CD4-positive, alpha-beta T cell treated with Interferon gamma for 1 hour (primary cell): ENCODE data around the gene CTNND2.
"Not testable (repeated sequence)": the region's sequence is repeated elsewhere in the genome, so short reads cannot be mapped to it uniquely, and the experiment has no call there.

Source experiments
- DNase-seq: peaks from one replicate; pipeline ENCODE4 v3.0.0-alpha.2; 2020

Gene CTNND2

GRCh38 chr5:11152368-11152767, 751.9 kb downstream of the CTNND2 start:
- no peak for DNase-seq

- DNase-seq, result no peak
Measured at GRCh38 chr5:11150976-11151375, 753.3 kb downstream of the CTNND2 start.

GRCh38 chr5:11148810-11149539, 755.3 kb downstream of the CTNND2 start:
- no peak for DNase-seq

- DNase-seq, result no peak
Measured at GRCh38 chr5:11146171-11146570, 758.1 kb downstream of the CTNND2 start.

GRCh38 chr5:11143456-11144267, 760.6 kb downstream of the CTNND2 start:
- peak; percentile 37 for DNase-seq

- no peak for DNase-seq
Measured at GRCh38 chr5:11139217-11139865, 764.9 kb downstream of the CTNND2 start.

GRCh38 chr5:11130131-11130530, 774.1 kb downstream of the CTNND2 start:
- no peak for DNase-seq

GRCh38 chr5:11128021-11128420, 776.2 kb downstream of the CTNND2 start:
- no peak for DNase-seq

GRCh38 chr5:11126844-11127243, 777.4 kb downstream of the CTNND2 start:
- DNase-seq, result no peak

GRCh38 chr5:11121885-11122284, 782.4 kb downstream of the CTNND2 start:
- DNase-seq, result no peak

- no peak for DNase-seq
Measured at GRCh38 chr5:11110128-11110527, 794.1 kb downstream of the CTNND2 start.

GRCh38 chr5:11105696-11106095, 798.5 kb downstream of the CTNND2 start:
- no peak for DNase-seq

- no peak for DNase-seq
Measured at GRCh38 chr5:11104651-11105112, 799.6 kb downstream of the CTNND2 start.

- DNase-seq, result no peak
Measured at GRCh38 chr5:11104210-11104609, 800.0 kb downstream of the CTNND2 start.

GRCh38 chr5:11084111-11084510, 820.1 kb downstream of the CTNND2 start:
- DNase-seq, result no peak

- DNase-seq, result no peak
Measured at GRCh38 chr5:11082404-11082945, 821.8 kb downstream of the CTNND2 start.

GRCh38 chr5:11076945-11077613, 827.2 kb downstream of the CTNND2 start:
- no peak for DNase-seq

GRCh38 chr5:11075035-11075805, 829.0 kb downstream of the CTNND2 start:
- DNase-seq, result no peak

- DNase-seq, result no peak
Measured at GRCh38 chr5:11072568-11072967, 831.7 kb downstream of the CTNND2 start.

- no peak for DNase-seq
Measured at GRCh38 chr5:11072076-11072475, 832.2 kb downstream of the CTNND2 start.

GRCh38 chr5:11069041-11069440, 835.2 kb downstream of the CTNND2 start:
- no peak for DNase-seq

GRCh38 chr5:11065723-11066122, 838.5 kb downstream of the CTNND2 start:
- DNase-seq, result not testable (repeated sequence)
